Stimulated activated naive CD8-positive, alpha-beta T cell treated with anti-CD3 and anti-CD28 coated beads, Interleukin-15, Interleukin-2, amounts not matched to agents 100 ng/mL and 50 ng/mL, for 24 hours (primary cell): ENCODE measurements around the gene CMTM4.

Experiments used
- H3K27ac Mint-ChIP-seq: one replicate; pipeline ENCODE4 v1.8.0; 2021; ENCODE audit warnings: mild to moderate bottlenecking, mixed read lengths
- H3K27me3 Mint-ChIP-seq: one replicate; pipeline ENCODE4 v1.8.0; 2021; ENCODE audit warnings: mixed read lengths
- H3K36me3 Mint-ChIP-seq: one replicate; pipeline ENCODE4 v1.8.0; 2021; ENCODE audit warnings: low read depth, mixed read lengths
- H3K4me1 Mint-ChIP-seq: one replicate; pipeline ENCODE4 v1.8.0; 2021; ENCODE audit warnings: low read depth, mixed read lengths
- H3K4me3 Mint-ChIP-seq: one replicate; pipeline ENCODE4 v1.8.0; 2021; ENCODE audit warnings: mild to moderate bottlenecking, mixed read lengths
- H3K9me3 Mint-ChIP-seq: one replicate; pipeline ENCODE4 v1.8.0; 2021; ENCODE audit warnings: mixed read lengths

CMTM4 gene

DNA sequence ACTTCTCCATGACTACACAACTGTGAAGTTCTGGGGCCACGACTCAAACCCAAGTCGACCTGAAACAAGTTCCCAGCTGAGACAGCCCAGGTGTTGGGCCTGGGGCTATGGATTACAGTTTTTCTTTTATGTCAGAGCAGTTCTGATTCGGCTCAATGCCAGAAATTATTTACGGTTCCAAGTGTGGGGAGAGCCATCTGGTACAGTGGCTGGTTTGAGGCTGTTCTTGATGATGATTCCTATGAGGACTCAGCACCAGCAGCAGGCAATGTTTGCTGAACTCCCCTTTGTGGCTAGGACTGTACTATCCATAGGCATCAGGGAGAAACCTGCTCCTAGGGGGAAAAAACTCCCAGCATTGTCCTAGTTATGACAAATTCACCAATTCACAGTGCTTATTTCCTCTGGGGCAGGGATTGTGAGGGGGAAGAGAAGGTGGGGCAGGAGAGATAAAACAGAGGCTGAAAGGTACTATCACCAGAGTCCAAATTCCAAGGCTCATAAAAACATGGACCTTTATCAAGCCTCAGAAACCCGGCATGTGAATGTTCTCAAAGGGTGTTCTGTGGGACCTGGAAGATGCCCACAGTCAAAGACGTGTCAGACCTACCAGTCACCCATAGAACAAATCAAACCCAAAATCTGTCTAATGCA lies 18.2 kb upstream of the CMTM4 start:
- no peak overlapping the region for H3K4me3 Mint-ChIP-seq
- peaks cover 6% of the 10 kb centered on the region for H3K36me3 Mint-ChIP-seq
- H3K9me3 Mint-ChIP-seq: no peaks in the 10 kb centered on the region
- no peak overlapping the region for H3K27ac Mint-ChIP-seq
- no peaks in the 10 kb centered on the region for H3K4me1 Mint-ChIP-seq
- no peaks in the 10 kb centered on the region for H3K27me3 Mint-ChIP-seq

- Mint-ChIP-seq H3K36me3 (peaks cover 4% of the 10 kb centered on the region), H3K4me1 (no peaks in the 10 kb centered on the region), H3K4me3 (no peak overlapping the region), H3K27ac (no peak overlapping the region), H3K9me3 (no peaks in the 10 kb centered on the region), H3K27me3 (peaks cover 4% of the 10 kb centered on the region)
Measured at GRCh38 chr16:66714062-66714461, 17.5 kb upstream of the CMTM4 start.

GRCh38 chr16:66713076-66713475 lies 16.5 kb upstream of the CMTM4 start:
- Mint-ChIP-seq H3K9me3 (no peaks in the 10 kb centered on the region), H3K36me3 (no peaks in the 10 kb centered on the region), H3K4me3 (no peak overlapping the region), H3K4me1 (no peaks in the 10 kb centered on the region), H3K27me3 (peaks cover 9% of the 10 kb centered on the region), H3K27ac (no peak overlapping the region)

- no peaks in the 10 kb centered on the region for H3K4me1 Mint-ChIP-seq
- H3K27ac Mint-ChIP-seq: no peak overlapping the region
- no peaks in the 10 kb centered on the region for H3K9me3 Mint-ChIP-seq
- no peaks in the 10 kb centered on the region for H3K36me3 Mint-ChIP-seq
- no peak overlapping the region for H3K4me3 Mint-ChIP-seq
- peaks cover 9% of the 10 kb centered on the region for H3K27me3 Mint-ChIP-seq
Measured at GRCh38 chr16:66712512-66712911, 16.0 kb upstream of the CMTM4 start.

- Mint-ChIP-seq H3K27me3 (peaks cover 9% of the 10 kb centered on the region), H3K4me3 (no peak overlapping the region), H3K4me1 (no peaks in the 10 kb centered on the region), H3K9me3 (no peaks in the 10 kb centered on the region), H3K36me3 (no peaks in the 10 kb centered on the region), H3K27ac (no peak overlapping the region)
Measured at GRCh38 chr16:66711581-66711980, 15.0 kb upstream of the CMTM4 start.

DNA sequence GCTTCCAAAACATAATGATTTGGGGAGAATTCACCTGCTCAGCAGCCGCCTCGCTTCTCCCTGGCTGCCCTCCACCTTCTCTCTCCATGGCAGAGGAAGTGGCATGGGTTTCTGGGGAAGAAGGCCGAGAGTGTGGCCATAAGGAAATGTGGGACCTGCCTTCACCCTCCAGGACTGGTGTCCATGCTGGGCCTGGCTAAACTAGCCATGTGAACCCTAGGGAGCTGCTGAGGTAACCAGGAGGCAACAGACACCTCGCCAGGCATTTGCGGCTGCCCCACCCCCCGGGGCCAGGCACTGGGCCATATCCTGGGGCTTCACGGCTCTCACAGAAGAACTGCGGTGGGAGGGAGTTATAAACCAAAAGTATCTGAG lies 9.9 kb upstream of the CMTM4 start:
- no peak overlapping the region for H3K27ac Mint-ChIP-seq
- no peaks in the 10 kb centered on the region for H3K36me3 Mint-ChIP-seq
- H3K27me3 Mint-ChIP-seq: peaks cover 9% of the 10 kb centered on the region
- H3K9me3 Mint-ChIP-seq: no peaks in the 10 kb centered on the region
- no peaks in the 10 kb centered on the region for H3K4me1 Mint-ChIP-seq
- H3K4me3 Mint-ChIP-seq: no peak overlapping the region

GRCh38 chr16:66705790-66706505 lies 9.4 kb upstream of the CMTM4 start:
- no peaks in the 10 kb centered on the region for H3K36me3 Mint-ChIP-seq
- no peaks in the 10 kb centered on the region for H3K9me3 Mint-ChIP-seq
- no peak overlapping the region for H3K4me3 Mint-ChIP-seq
- H3K4me1 Mint-ChIP-seq: no peaks in the 10 kb centered on the region
- H3K27me3 Mint-ChIP-seq: peaks cover 9% of the 10 kb centered on the region
- no peak overlapping the region for H3K27ac Mint-ChIP-seq

DNA sequence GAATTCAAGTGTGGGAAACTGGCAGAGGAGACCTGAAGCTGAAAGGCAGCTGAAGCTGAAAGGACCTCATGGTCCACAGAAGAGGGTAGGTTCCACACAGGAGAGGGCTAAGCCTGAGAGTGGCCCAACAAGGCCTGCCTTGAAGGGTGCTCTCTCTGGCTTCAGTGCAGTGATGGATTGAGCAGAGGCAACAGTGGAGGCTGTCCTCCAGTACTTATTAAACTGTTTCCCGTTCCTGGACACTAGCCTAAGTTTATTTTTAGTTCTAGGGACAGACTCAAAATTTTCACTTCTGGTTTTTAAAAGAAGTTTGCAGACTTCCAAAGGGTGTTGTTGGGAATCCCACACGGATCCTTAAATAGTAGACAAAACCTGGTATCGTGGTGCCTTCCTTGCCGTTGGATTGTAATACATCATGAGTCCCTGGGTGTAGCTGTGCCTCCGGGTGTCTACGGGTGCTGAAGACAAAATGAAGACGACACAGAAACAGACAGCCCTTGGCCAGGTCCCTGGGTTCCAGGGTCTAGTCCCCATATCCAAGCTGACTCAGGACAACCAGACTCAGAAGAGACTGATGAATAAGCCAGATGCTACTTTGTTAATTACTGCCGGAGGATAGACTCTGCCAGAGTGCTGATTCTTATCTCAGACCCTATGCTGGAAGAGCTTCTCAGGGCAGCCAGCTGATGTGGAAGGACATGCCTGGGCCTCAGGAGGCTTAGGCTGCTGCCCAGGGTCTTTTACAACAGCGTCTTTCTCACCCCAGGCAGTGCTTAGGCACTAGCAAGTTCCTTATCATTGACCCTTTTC lies 7.1 kb upstream of the CMTM4 start:
- H3K27me3 Mint-ChIP-seq: peaks cover under 1% of the 10 kb centered on the region
- H3K4me1 Mint-ChIP-seq: no peaks in the 10 kb centered on the region
- no peak overlapping the region for H3K27ac Mint-ChIP-seq
- H3K36me3 Mint-ChIP-seq: no peaks in the 10 kb centered on the region
- no peaks in the 10 kb centered on the region for H3K9me3 Mint-ChIP-seq
- no peak overlapping the region for H3K4me3 Mint-ChIP-seq

DNA sequence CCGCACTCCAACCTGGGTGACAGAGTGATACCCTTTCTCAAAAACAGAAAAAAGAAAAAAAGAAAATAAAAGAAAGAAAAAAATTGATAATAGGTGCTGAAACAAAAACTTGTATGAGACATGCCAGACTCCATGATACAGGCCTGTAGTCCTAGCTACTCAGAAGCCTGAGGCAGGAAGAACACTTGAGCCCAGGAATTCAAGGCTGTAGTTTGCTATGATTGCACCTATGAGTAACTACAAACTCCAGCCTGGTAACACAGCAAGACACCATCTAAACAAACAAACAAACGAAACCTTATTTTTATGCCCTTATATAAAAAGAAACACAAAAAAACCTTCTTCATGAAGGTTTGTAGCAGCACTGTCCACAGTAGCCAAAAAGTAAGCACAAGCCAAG lies 5.0 kb upstream of the CMTM4 start:
- H3K27me3 Mint-ChIP-seq: peaks cover 11% of the 10 kb centered on the region
- H3K4me3 Mint-ChIP-seq: no peak overlapping the region
- H3K9me3 Mint-ChIP-seq: no peaks in the 10 kb centered on the region
- no peaks in the 10 kb centered on the region for H3K36me3 Mint-ChIP-seq
- no peak overlapping the region for H3K27ac Mint-ChIP-seq
- peaks cover 5% of the 10 kb centered on the region for H3K4me1 Mint-ChIP-seq

GRCh38 chr16:66701026-66701425 lies 4.5 kb upstream of the CMTM4 start:
- H3K27ac Mint-ChIP-seq: no peak overlapping the region
- no peaks in the 10 kb centered on the region for H3K9me3 Mint-ChIP-seq
- H3K4me1 Mint-ChIP-seq: peaks cover 5% of the 10 kb centered on the region
- H3K36me3 Mint-ChIP-seq: no peaks in the 10 kb centered on the region
- peaks cover 11% of the 10 kb centered on the region for H3K27me3 Mint-ChIP-seq
- H3K4me3 Mint-ChIP-seq: no peak overlapping the region

GRCh38 chr16:66699898-66700297 lies 3.4 kb upstream of the CMTM4 start:
- Mint-ChIP-seq H3K27ac (no peak overlapping the region), H3K9me3 (no peaks in the 10 kb centered on the region), H3K4me1 (peaks cover 14% of the 10 kb centered on the region), H3K36me3 (no peaks in the 10 kb centered on the region), H3K27me3 (peaks cover 16% of the 10 kb centered on the region), H3K4me3 (no peak overlapping the region)

DNA sequence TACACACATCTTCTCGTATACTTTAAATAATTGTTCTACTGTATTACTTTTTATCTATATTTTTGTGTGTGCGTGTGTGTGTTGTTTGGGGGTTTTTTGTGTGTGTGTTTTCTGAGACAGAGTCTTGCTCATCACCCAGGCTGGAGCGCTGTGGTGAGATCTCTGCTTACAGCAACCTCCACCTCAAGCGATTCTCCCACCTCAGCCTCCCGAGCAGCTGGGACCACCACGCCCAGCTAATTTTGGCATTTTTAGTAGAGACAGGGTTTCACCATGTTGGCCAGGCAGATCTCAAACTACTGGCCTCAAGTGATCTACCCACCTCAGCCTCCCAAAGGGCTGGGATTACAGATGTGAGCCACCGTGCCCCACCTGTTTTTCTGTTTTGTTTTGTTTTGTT lies 1.5 kb upstream of the CMTM4 start:
- Mint-ChIP-seq H3K4me3 (peak overlapping the region; percentile 7), H3K27ac (no peak overlapping the region), H3K27me3 (peaks cover 20% of the 10 kb centered on the region), H3K4me1 (peaks cover 14% of the 10 kb centered on the region), H3K36me3 (no peaks in the 10 kb centered on the region), H3K9me3 (no peaks in the 10 kb centered on the region)

- no peaks in the 10 kb centered on the region for H3K36me3 Mint-ChIP-seq
- H3K4me1 Mint-ChIP-seq: peaks cover 14% of the 10 kb centered on the region
- peaks cover 22% of the 10 kb centered on the region for H3K27me3 Mint-ChIP-seq
Measured at GRCh38 chr16:66695935-66696668, 441 bp downstream of the CMTM4 start.

GRCh38 chr16:66695471-66695934 lies 1.0 kb downstream of the CMTM4 start:
- no peaks in the 10 kb centered on the region for H3K36me3 Mint-ChIP-seq
- H3K27me3 Mint-ChIP-seq: peaks cover 23% of the 10 kb centered on the region
- peaks cover 14% of the 10 kb centered on the region for H3K4me1 Mint-ChIP-seq
- no peak overlapping the region for H3K27ac Mint-ChIP-seq
- no peaks in the 10 kb centered on the region for H3K9me3 Mint-ChIP-seq
- peak overlapping the region; percentile 73 for H3K4me3 Mint-ChIP-seq

More at GRCh38 chr16:66695935-66696668, 441 bp downstream of the CMTM4 start:
- peak overlapping the region; percentile 73 for H3K4me3 Mint-ChIP-seq
- H3K27ac Mint-ChIP-seq: no peak overlapping the region
- H3K9me3 Mint-ChIP-seq: no peaks in the 10 kb centered on the region
